Right lung (tissue), 10 donors: ENCODE measurements around the gene RPUSD1. TPM values are rescaled to one million over a fixed set of nuclear protein-coding genes. Genes with fewer than 3 reads are reported as not detected.
"Not testable (repeated sequence)": the region's sequence is repeated elsewhere in the genome, so short reads cannot be mapped to it uniquely, and the experiment has no call there.

ENCODE experiments used
- DNase-seq, 2 donors: peaks; one replicate each; pipeline ENCODE4 v3.0.0-alpha.2; 2013
- long read RNA-seq, 8 donors: transcript quantifications; one replicate each; lab custom pipeline, GENCODE V29; 2026
- polyA plus RNA-seq, 5 donors: library from polyadenylated mRNA; unstranded; fragments of 120-200 nt; gene quantifications; one replicate each; pipeline versions ENCODE4 v1.2.1 to v1.2.3, GENCODE V29; 2013; ENCODE audit warnings: inconsistent platforms in 1 of 5, low replicate concordance in 1 of 5; ENCODE audit not compliant: insufficient read length in 5 of 5, insufficient read depth in 1 of 5

RPUSD1 gene, protein sequence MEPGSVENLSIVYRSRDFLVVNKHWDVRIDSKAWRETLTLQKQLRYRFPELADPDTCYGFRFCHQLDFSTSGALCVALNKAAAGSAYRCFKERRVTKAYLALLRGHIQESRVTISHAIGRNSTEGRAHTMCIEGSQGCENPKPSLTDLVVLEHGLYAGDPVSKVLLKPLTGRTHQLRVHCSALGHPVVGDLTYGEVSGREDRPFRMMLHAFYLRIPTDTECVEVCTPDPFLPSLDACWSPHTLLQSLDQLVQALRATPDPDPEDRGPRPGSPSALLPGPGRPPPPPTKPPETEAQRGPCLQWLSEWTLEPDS
- polyA plus RNA-seq: 10 to 100 TPM in 3 of 5 donors, 1 to 10 TPM in 2; 8.3 to 19.2 (median 10.4) TPM
- long read RNA-seq, donor 1, partial matches to known transcripts: 5 of 8 reads
- long read RNA-seq, donor 1, other reads (novel, unspliced or antisense): 0 of 8 reads
- long read RNA-seq, donor 2, partial matches to known transcripts: 0 of 2 reads
- long read RNA-seq, donor 2, other reads (novel, unspliced or antisense): 0 of 2 reads
- long read RNA-seq, donor 3, partial matches to known transcripts: 0 of 3 reads
- long read RNA-seq, donor 3, other reads (novel, unspliced or antisense): 0 of 3 reads
- long read RNA-seq, donor 4, partial matches to known transcripts: 0 of 1 reads
- long read RNA-seq, donor 4, other reads (novel, unspliced or antisense): 0 of 1 reads
- long read RNA-seq, donor 5, partial matches to known transcripts: 0 of 6 reads
- long read RNA-seq, donor 5, other reads (novel, unspliced or antisense): 0 of 6 reads
- long read RNA-seq, donor 6, partial matches to known transcripts: 0 of 5 reads
- long read RNA-seq, donor 6, other reads (novel, unspliced or antisense): 0 of 5 reads
- long read RNA-seq, donor 7, transcript RPUSD1-201 (6 exons, 2,050 nt): major isoform, 6 of 6 reads
- long read RNA-seq, donor 7, partial matches to known transcripts: 0 of 6 reads
- long read RNA-seq, donor 7, other reads (novel, unspliced or antisense): 0 of 6 reads
- long read RNA-seq, donor 8, partial matches to known transcripts: 0 of 2 reads
- long read RNA-seq, donor 8, other reads (novel, unspliced or antisense): 0 of 2 reads

GRCh38 chr16:787978-788398 lies at the start of gene RPUSD1:
Gene RPUSD1 (minus strand): TSS chr16:788381. CDS start chr16:787737, 644 bp downstream.
- no peak for DNase-seq

- not testable (repeated sequence) for DNase-seq
Observed at GRCh38 chr16:836822-837221, 48.6 kb upstream of the RPUSD1 start.

DNA sequence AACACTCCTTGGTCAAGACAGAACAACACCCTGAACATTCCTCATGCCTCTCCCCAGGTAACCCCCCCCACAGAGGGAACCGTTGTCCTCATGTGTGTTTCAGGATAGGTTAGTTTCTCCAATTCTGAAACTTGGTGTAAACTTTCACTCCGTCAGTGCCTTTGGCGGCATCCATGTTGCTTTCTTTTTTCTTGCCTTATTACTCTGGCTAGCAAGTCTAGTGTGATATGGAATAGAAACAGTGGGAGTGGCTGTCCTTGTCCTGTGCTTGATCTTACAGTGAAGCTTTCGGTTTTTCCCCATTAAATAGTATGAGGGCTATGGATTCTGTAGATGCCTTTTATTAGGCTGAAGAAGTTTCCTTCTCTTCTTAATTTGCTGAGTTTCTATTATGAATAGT lies 48.0 kb upstream of the RPUSD1 start:
- no peak for DNase-seq

DNA sequence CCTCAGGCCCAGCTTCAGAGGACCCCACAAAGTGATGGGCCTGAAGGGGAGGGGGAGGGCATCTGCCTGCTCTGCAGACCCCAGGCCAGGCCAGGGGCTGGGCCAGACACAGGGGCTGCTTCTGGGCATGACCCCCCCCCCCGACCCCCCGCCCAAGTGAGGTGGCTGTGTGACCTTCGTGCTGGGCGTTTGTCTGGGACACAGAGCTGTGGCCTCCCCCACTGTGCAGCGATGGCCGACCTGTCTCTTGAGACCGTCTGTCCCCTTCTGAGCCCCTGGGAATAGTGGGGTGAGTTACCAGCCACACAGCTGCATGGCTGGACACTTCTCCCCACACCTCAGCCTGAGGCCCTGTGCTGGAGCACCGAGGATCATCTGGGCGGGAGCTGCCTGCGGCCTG lies 47.2 kb upstream of the RPUSD1 start:
- no peak for DNase-seq

DNA sequence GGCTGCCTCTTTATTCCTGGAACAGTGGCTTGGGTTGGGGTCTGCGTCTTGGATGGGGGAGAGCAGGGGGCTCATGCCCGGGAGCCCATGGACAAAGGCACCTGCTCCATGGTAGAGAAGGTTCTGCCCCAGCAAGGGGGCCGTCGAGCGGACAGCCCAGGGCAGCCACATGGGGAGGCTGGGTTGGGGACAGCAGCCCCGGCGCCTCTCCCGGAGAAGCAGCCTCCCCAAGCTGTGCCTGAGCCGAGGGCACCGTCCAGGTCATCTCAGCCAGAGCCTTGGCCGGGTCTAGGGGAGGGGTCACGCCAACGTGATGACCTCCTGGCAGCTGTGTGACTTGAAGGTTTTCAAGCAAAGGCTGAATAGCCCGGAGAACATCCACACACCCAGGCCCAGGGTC lies 45.2 kb upstream of the RPUSD1 start:
- DNase-seq: no peak

- no peak for DNase-seq
Observed at GRCh38 chr16:832652-833336, 44.6 kb upstream of the RPUSD1 start.

GRCh38 chr16:831571-832413 lies 43.6 kb upstream of the RPUSD1 start:
- no peak for DNase-seq

DNA sequence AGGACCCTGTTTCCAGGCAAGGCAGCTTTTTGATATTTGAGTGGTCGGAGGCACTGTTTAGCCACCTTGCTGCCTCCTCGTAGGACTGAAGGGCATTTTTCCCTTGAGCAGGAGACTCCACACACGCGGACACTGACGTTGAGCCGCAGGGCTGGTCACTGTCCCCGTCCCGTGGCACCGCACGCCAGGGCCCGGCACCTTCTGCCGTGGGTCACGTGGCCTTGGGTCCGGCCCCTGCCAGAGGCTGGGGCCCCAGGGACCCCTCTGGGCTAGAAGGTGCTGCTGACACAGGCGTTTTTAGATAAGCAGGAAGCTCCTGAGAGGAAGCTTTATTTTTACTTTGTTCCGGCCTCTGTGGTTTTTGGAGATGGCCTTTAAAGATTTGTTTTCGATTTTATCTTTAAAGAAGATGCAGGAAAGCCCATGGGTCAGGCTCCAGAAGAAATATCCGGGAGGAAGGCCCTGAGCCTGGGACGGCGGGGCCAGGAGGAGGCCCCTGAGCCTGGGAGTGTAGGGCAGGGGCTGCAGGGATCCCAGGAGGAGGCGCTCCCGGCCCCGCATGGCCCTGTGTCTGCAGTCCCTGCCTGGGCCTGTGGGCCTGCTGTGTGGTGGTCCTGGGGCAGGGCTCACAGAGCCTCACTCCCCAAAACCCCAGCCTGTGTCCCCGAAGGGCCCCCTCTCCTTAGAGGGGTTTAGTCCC lies 42.8 kb upstream of the RPUSD1 start:
- no peak for DNase-seq

DNA sequence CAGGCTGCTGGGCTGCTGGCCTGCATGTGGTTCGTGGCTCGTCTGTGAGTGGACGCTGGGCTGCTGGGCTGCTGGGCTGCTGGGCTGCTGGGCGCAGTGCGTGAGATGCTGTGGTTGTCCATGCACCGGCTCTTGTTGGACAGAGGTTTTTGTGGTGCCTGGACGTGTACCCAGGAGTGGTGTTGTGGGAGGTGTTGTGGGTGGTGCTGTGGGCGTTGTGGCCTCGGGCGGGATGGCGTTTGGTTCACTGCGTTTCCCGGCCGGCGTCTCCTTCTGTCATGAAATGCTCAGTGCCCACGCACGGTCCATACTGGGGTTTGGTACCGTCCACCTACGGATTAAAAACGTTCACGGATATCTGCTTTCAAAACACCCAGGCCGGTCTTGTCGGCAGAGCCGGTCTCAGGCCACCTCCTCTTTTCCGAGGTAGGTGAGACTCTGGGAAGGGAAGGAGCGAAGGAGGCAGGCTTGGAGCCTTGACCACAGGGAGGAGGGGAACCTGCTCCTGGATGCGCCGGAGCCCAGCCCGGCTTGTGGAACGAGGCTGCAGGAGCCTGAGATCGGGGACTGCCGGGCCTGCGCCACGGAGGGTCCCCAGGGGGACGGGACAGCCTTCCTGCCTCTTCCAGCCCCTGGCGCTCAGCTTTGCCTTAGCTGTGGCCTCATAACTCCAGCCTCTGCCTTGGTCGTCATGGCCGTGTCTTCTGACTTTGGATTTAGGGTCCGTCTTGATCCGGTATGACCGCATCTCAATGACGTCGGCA lies 42.1 kb upstream of the RPUSD1 start:
- DNase-seq: no peak

GRCh38 chr16:828891-829290 lies 40.7 kb upstream of the RPUSD1 start:
- DNase-seq: no peak

DNA sequence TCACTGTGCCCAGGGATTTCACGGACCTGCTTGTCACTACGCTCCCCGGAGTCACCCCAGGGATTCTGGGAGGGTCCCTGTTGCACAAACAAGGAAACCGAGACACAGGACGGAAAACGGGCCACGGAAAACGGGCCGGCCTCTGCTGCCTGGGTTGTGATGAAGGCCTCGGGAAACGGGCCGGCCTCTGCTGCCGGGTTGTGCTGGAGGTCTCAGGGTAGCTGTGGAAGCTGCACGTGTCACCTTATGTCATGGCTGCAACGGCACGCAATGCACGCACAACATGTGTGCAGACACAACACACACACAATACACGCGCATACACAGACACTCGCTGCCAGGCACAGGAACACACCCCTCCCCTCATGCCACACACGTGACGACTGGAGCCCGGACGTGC lies 39.3 kb upstream of the RPUSD1 start:
- DNase-seq: no peak

DNA sequence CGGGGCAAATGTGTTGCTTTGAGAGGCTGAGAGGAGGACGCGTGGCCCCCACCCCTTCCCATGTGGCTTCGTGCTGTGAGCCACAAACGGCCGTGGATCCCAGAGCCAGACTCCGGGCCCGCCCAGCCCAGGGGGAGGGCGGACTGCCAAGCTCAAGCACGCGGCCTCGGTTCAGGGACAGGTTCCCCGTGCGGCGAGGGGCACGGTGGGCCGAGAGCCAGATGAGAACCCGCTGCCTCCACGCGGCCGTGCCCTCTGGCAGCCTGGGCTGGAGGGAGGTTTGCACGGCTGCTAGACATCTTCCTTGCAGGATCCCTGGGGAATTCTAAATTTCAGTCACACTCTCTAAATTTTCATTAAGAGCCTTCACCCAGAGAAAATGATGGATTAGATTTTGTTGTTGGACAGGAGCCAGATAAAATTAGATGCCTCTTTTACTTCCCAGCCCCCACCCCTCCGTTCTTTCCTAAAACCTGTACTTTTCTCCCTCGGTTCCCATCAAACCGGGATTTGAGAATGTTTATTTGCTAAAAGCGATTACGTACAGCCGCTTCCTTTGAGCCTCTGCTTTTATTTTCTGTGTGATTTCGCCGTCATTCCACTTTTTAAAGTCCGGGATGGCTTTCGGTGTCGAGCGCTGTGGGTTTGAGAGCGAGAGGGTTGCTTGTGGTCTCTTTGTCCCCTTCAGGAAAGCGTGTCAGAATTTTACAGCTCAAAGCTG lies 37.3 kb upstream of the RPUSD1 start:
- DNase-seq: no peak

GRCh38 chr16:824601-825000 lies 36.4 kb upstream of the RPUSD1 start:
- DNase-seq: no peak

GRCh38 chr16:824194-824593 lies 36.0 kb upstream of the RPUSD1 start:
- DNase-seq: no peak

- no peak for DNase-seq
Observed at GRCh38 chr16:822909-823297, 34.7 kb upstream of the RPUSD1 start.

- DNase-seq: no peak
Observed at GRCh38 chr16:822174-822908, 34.2 kb upstream of the RPUSD1 start.

GRCh38 chr16:821751-822150 lies 33.6 kb upstream of the RPUSD1 start:
- no peak for DNase-seq

DNA sequence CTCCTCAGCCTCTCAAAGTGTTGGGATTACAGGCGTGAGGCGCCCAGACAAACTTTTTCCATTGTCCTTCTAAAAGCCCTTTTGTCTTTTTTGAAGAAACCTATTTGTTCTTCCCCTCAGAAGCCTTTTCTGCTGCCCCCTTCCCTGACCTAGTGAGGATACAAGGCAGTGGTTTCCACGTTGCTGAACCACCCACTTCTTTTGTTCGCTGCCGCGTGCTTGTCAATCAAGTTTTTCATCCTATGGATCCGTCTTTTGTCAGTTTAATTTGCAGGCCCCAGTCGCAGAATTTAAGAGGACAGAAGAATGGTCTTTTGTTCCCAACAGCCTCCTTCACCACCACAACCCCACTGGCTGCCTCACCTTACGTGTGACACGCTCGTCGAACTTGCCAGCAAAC lies 32.6 kb upstream of the RPUSD1 start:
- DNase-seq: no peak
